Muscle of leg (tissue), 11 donors: ENCODE data around the gene CHMP4B. TPM values are rescaled to one million over a fixed set of nuclear protein-coding genes. Genes with fewer than 3 reads are reported as not detected.
A peak's percentile ranks its signal among the peaks of the same experiment; 100 is the strongest.

Experiments used
- DNase-seq: peaks from one replicate; pipeline ENCODE4 v3.0.0; 2013
- H3K27ac ChIP-seq: one replicate; pipeline ENCODE4 v1.5.1; 2013; ENCODE audit warnings: mild to moderate bottlenecking, low read length, control low read depth
- H3K27me3 ChIP-seq: one replicate; pipeline ENCODE4 v1.6.1; 2013; ENCODE audit warnings: low read length; ENCODE audit not compliant: control insufficient read depth, insufficient read depth
- H3K36me3 ChIP-seq: one replicate; pipeline ENCODE4 v1.6.1; 2013; ENCODE audit warnings: low read length; ENCODE audit not compliant: control insufficient read depth, insufficient read depth
- H3K4me1 ChIP-seq: one replicate; pipeline ENCODE4 v1.6.1; 2013; ENCODE audit warnings: low read length; ENCODE audit not compliant: control insufficient read depth, insufficient read depth
- H3K4me3 ChIP-seq: one replicate; pipeline ENCODE4 v1.5.1; 2013; ENCODE audit warnings: low read length, control low read depth
- H3K9me3 ChIP-seq: replicated peaks from 2 replicates; pipeline ENCODE4 v1.6.1; 2013; ENCODE audit warnings: low read depth, low read length; ENCODE audit not compliant: control insufficient read depth
- WGBS: methylation state at CpG from one replicate; pipeline ENCODE4 v1.1.5; 2013; ENCODE audit warnings: missing lambda C conversion rate; ENCODE audit not compliant: insufficient coverage; 5-methylcytosine and 5-hydroxymethylcytosine counted together
- polyA plus RNA-seq, 8 donors: library from polyadenylated mRNA; unstranded; fragments of 120-200 nt; gene quantifications; one replicate each; pipeline versions ENCODE4 v1.2.1 to v1.2.3, GENCODE V29; 2013; ENCODE audit warnings: inconsistent platforms in 1 of 8, low replicate concordance in 1 of 8; ENCODE audit not compliant: insufficient read length in 8 of 8, insufficient read depth in 1 of 8
- total RNA-seq: library from RNA; stranded (reverse); fragments of 120-200 nt; gene quantifications from one replicate; pipeline ENCODE4 v1.2.4, GENCODE V29; 2013

The CHMP4B gene
- total and polyA plus RNA-seq, 9 donors, result 20.7 to 82.8 (median 75.1) TPM

DNA sequence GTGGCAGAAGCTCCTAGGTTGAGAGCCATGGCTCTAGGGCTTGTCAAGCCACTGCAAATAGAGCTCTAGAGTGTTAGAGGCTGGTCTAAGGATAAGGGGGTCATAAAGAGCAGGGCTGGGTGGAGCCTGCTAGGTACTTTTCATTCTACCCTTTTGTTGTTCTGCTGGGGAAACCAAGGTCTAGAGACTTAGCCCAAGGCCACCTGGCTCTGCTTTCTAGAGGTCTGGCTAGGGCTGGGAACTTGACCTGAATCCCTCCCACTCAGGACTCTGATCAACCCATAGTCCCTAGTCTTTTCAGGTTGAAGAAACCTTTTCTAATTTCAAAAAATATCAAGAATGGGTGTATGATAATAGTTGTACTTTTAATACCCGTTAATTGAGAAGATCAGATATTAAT is 13.7 kb downstream of the CHMP4B start:
- H3K27me3 ChIP-seq, result no peaks in the 10 kb centered on the region
- no peak for DNase-seq
- no peak overlapping the region for H3K4me3 ChIP-seq
- no peak overlapping the region for H3K27ac ChIP-seq
- H3K9me3 ChIP-seq, result no peaks in the 10 kb centered on the region
- peaks cover 22% of the 10 kb centered on the region for H3K4me1 ChIP-seq
- H3K36me3 ChIP-seq, result no peaks in the 10 kb centered on the region
- no CpG with 5 or more reads among the region's 1 CpG for WGBS

- no peaks in the 10 kb centered on the region for H3K27me3 ChIP-seq
- WGBS, result 97% methylated on average over 3 of the region's 3 CpGs
- no peak for DNase-seq
- H3K4me3 ChIP-seq, result no peak overlapping the region
- H3K27ac ChIP-seq, result no peak overlapping the region
- no peaks in the 10 kb centered on the region for H3K9me3 ChIP-seq
- peaks cover 29% of the 10 kb centered on the region for H3K4me1 ChIP-seq
- no peaks in the 10 kb centered on the region for H3K36me3 ChIP-seq
Observed at GRCh38 chr20:33825340-33826269, 14.5 kb downstream of the CHMP4B start.

- Histone ChIP-seq H3K27me3 (no peaks in the 10 kb centered on the region), H3K4me3 (no peak overlapping the region), H3K27ac (no peak overlapping the region), H3K9me3 (no peaks in the 10 kb centered on the region), H3K4me1 (peaks cover 31% of the 10 kb centered on the region), H3K36me3 (no peaks in the 10 kb centered on the region)
- DNase-seq, result no peak
- WGBS, result 87% methylated on average over 2 of the region's 5 CpGs
Observed at GRCh38 chr20:33826270-33826897, 15.2 kb downstream of the CHMP4B start.

GRCh38 chr20:33827109-33827508 is 16.0 kb downstream of the CHMP4B start:
- Histone ChIP-seq H3K9me3 (no peaks in the 10 kb centered on the region), H3K4me3 (no peak overlapping the region), H3K4me1 (peaks cover 38% of the 10 kb centered on the region), H3K36me3 (no peaks in the 10 kb centered on the region), H3K27me3 (no peaks in the 10 kb centered on the region), H3K27ac (no peak overlapping the region)
- no CpG with 5 or more reads among the region's 2 CpGs for WGBS
- DNase-seq, result no peak

DNA sequence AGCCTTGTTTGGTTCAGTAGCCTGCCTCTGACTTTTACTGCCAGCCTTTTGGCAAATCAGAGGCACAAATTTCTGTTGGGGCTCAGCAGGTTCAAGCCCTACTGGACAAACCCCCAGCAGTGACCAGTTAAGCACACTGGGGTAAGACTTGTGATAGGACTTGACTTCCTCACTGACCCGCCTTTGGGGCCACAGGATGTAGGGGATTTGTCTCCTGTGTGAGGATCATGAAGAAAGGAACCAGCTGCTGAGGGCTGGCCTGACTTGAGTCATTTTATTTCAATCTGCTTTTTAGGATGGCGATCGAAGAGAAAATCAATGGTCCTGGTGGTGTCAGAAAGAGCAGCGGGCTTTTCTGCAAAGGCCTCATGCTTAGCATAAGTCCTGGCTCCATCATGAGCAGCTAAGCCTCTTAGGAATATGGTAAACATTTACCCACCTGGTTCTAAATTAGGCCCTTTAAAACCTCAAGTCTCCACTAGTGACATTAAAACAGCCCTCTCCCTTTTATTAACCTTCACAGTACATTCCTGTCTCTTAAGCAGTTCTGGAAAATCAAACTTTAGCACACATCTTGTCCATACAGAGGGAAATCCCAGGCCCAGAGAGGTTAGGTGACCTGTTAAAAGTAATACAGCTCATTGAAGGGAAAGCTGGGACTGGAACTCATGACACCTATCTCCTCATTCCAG is 16.6 kb downstream of the CHMP4B start:
- H3K4me3 ChIP-seq, result no peak overlapping the region
- no peaks in the 10 kb centered on the region for H3K9me3 ChIP-seq
- H3K27me3 ChIP-seq, result no peaks in the 10 kb centered on the region
- H3K4me1 ChIP-seq, result peaks cover 42% of the 10 kb centered on the region
- H3K27ac ChIP-seq, result no peak overlapping the region
- 44% methylated on average over 3 of the region's 4 CpGs for WGBS
- no peak for DNase-seq
- no peaks in the 10 kb centered on the region for H3K36me3 ChIP-seq

GRCh38 chr20:33828326-33828844 is 17.2 kb downstream of the CHMP4B start:
- no peak overlapping the region for H3K4me3 ChIP-seq
- H3K9me3 ChIP-seq, result no peaks in the 10 kb centered on the region
- H3K27me3 ChIP-seq, result no peaks in the 10 kb centered on the region
- 38% methylated on average over 1 of the region's 9 CpGs for WGBS
- peaks cover 47% of the 10 kb centered on the region for H3K4me1 ChIP-seq
- H3K27ac ChIP-seq, result no peak overlapping the region
- H3K36me3 ChIP-seq, result no peaks in the 10 kb centered on the region
- DNase-seq, result peak; percentile 54

GRCh38 chr20:33828967-33829560 is 17.9 kb downstream of the CHMP4B start:
- H3K4me3 ChIP-seq, result no peak overlapping the region
- WGBS, result 0% methylated on average over 1 of the region's 3 CpGs
- H3K4me1 ChIP-seq, result peaks cover 50% of the 10 kb centered on the region
- peak overlapping the region; percentile 8 for H3K27ac ChIP-seq
- peak; percentile 46 for DNase-seq
- H3K27me3 ChIP-seq, result no peaks in the 10 kb centered on the region
- no peaks in the 10 kb centered on the region for H3K9me3 ChIP-seq
- H3K36me3 ChIP-seq, result no peaks in the 10 kb centered on the region

- H3K27me3 ChIP-seq, result no peaks in the 10 kb centered on the region
- H3K4me3 ChIP-seq, result no peak overlapping the region
- H3K27ac ChIP-seq, result no peak overlapping the region
- no peaks in the 10 kb centered on the region for H3K9me3 ChIP-seq
- WGBS, result 71% methylated on average over 2 of the region's 3 CpGs
- H3K36me3 ChIP-seq, result peaks cover under 1% of the 10 kb centered on the region
- DNase-seq, result no peak
- peaks cover 50% of the 10 kb centered on the region for H3K4me1 ChIP-seq
Observed at GRCh38 chr20:33829636-33830035, 18.5 kb downstream of the CHMP4B start.

DNA sequence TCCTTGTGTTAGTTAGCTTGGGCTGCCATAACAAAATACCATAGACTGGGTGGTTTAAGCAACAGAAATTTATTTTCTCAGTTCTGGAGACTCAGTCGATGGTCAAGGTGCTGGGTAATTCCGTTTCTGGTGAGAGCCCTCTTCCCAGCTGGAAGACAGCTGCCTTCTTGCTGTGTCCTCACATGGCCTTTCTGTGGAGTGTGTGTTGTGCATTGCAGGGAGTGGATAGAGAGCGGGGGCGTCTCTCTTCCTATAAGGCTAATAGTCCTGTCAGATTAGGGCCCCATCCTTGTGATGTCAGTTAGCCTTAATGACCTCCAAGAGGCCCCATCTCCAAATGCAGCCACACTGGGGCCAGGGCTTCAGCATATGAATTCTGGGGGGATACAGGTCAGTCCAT is 19.2 kb downstream of the CHMP4B start:
- H3K36me3 ChIP-seq, result peaks cover 4% of the 10 kb centered on the region
- H3K4me3 ChIP-seq, result no peak overlapping the region
- 55% methylated on average over 3 of the region's 4 CpGs for WGBS
- no peaks in the 10 kb centered on the region for H3K27me3 ChIP-seq
- peaks cover 50% of the 10 kb centered on the region for H3K4me1 ChIP-seq
- no peaks in the 10 kb centered on the region for H3K9me3 ChIP-seq
- no peak overlapping the region for H3K27ac ChIP-seq
- DNase-seq, result peak; percentile 54
